Hematopoietic multipotent progenitor cell (in vitro differentiated cells): Measurements from ENCODE around the gene FAM53C. TPM values are rescaled to one million over a fixed set of nuclear protein-coding genes. Genes with fewer than 3 reads are reported as not detected.
A peak's percentile ranks its signal among the peaks of the same experiment; 100 is the strongest.

Experiments used
- DNase-seq, 3 donors: peaks; one replicate each; pipeline ENCODE4 v3.0.0-alpha.2; 2011 to 2015; ENCODE audit warnings: low read depth in 2 of 3, low spot score in 2 of 3
- total RNA-seq: library from RNA; depleted of rRNA; stranded (reverse); fragments of >200 nt; gene quantifications from one replicate; pipeline ENCODE4 v1.2.3, GENCODE V29; 2012

Gene FAM53C
- total RNA-seq, 1 donor: 69.7 TPM

DNA sequence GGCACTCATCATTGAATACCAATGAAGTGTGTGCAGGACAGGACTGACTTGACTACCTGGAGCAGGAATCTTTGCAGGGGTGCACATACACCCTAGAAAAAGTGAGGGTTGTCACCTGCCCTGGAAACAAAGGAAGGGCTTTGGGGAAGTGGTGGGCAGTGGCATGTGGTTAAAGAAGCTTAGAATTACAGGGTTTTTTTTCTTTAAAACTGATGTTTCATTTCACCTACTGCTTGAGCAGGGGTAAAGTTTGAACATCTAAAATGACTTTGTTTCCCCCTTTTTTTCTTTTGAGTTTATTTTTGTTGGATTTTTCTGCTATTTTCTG lies 12.5 kb downstream of the FAM53C start:
- DNase-seq: peak in 1 of 3 donors; percentile 43

DNA sequence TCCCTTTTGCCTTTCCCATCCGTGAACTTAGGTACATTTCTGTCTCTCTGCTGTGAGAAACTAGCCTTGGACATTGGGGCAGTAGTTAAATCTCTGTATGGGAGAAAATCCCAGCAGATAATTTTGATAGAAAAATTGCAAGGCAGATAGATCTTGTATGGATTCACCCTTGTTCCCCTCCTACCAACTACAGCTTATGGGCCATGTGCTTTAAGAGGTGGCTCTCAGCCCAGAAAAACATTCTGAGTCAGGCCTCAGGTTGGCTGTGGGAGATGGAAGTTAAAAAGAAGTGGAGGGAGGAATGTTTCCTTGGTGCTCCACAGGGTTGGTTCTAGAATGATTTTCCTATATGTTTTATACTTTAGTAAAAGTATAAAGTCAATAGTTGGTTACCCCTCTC lies 13.0 kb downstream of the FAM53C start:
- DNase-seq: no peak

DNA sequence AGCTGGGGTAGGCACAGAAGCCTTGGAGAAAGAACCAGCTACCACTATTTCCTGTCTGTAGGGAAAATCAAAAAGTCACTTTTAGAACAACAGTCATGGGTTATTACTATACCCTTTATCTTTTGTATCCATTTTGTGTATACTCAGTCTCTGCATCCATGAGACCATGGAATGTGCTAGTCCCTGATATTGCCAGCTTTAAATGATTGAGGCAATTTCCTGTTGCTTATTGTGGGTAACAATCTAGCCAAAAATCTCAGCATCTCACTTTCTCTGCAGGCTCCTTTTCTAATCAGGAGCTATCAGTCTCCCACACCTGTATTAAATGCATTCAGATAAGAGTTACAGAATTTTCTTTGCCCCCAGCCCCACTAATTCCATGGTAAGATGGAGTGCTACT lies 13.5 kb downstream of the FAM53C start:
- no peak for DNase-seq

DNA sequence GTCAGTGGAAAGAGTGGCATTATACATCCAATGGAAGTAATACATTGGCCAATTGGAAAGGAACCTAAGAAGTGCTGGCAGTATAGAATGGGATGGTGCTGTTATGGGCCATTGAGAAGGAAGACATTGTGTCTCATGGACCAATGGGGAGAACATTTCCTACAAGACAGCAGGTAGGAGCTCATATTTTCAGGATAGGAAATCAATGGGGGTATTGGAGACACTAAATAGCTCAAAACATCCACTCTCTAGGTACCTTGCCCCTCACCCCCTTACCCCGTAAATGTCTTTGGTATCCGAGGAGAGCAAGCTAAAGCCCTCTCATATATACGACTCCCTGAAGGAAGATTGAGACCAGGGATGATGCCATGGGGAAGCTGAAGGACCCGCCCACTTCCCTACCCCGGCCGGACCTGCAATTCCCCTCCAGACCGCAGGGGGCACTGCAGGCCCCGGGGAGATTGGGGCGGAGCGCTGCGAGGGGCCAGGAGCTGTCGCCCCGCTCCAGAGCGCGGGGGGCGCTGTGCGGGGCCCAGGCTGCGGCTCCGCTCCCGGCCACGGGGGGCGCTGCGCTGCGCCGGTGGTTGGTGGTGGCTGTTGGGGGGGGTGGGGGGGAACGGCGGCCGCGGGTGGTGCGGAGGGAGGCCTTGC lies 14.1 kb downstream of the FAM53C start, which contains the start of gene KDM3B:
Gene KDM3B, plus strand, starts transcription at position 615 of the 651 bp plus-strand sequence. CDS start 111 bp downstream, outside the sequence.
- peak; percentile 89 to 94 (median 89) for DNase-seq

DNA sequence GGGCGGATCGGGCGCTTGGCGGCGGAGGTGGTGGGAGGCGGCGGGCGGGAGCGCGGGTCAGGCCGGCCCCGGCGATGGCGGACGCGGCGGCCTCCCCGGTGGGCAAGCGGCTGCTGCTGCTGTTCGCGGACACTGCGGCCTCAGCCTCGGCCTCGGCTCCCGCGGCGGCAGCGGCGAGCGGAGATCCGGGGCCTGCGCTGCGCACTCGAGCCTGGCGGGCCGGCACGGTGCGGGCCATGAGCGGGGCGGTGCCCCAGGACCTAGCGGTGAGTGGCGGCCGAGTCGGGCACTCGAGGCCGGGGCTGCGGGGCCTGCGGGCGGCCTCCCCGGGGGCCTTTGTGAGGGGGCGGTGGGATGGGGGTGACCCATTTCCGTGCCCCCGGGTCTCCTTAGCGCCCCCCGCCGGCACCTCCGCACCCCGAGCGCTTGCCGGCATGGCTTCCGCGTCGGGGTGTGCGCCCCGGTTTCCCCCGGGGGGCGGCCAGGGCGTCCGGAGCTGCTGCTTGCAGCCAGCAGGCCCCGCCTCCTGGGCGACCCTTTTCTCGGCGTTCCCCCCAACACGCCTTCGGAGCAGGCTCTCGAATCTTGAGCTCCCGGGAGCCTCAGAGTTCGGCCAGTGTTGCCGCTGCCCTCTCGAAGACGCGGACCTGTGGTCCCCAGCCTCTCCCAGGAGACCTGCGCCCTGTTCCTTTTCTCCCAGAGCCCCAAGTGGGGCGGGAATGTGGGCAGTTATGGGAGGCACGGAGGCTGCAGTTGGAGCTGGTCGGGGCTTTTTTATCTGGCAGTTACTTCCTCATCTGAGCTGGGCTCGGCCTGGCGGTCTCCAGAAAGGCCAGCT lies 14.9 kb downstream of the FAM53C start:
- peak; percentile 58 to 80 (median 72) for DNase-seq

DNA sequence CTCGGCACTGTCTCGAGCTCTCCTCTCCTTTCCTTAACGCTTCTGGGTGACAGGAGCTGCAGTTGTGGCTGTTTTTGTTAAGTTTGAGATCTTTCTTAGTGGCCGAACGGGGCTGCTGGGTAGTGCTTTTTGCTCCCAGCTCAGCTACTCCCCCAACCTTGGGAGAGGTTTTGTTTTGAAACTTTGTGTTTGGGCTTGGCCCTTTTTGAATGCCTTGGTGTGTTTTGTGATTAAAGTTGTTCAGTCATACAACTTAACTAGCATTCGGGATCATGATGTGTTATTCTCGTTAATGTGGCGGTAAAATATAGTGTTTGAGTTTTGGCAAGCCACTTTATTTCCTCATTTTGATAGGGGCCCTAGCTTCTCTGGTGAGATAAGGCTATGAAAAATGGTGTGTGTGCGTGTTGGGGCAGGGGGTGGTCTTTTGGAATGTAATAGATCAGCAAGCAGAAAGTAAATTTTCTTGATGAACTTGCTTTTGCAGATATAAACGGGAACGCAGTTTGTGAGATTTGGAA lies 15.6 kb downstream of the FAM53C start:
- DNase-seq: peak in 1 of 3 donors; percentile 58

DNA sequence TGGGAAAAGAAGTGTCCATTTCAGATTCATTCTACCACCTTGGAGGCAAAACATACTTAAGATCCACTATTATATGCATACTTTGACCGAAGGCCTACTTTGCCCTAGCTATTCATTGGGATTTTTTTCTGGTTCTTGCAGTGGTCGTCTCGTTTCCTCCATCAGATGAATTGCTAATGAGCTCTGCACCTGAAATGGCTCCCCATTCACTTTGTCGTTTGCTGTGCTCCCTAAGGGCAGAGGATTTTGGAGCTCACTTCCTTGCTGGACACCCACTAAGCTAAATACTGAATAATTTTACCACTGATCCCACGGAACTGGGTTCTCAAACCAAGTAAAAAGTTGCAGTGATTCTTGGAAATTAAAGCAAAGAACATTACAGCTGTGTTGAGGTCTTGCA lies 16.3 kb downstream of the FAM53C start:
- no peak for DNase-seq

DNA sequence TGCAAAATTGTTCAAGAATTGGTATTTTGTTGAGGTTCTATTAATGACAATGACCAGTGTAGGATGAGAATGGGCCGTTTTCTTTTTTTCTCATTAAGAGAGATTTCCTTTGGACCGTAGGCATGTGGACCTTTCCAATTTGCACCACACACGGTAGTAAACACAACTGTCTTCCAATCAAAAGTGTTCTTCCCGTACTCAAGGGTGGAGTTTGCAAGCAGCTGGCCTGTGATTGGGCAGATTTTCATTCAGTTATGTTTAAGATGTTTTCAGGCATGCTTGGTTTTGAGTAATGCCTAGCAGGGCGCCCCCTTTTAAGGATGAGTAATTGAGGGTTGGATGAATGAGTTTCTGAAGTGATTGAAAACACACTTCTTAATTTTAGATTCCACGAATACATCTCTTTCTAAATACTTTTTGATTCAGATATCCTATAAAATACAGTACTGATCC lies 16.9 kb downstream of the FAM53C start:
- peak in 2 of 3 donors; percentile 70 to 78 for DNase-seq

DNA sequence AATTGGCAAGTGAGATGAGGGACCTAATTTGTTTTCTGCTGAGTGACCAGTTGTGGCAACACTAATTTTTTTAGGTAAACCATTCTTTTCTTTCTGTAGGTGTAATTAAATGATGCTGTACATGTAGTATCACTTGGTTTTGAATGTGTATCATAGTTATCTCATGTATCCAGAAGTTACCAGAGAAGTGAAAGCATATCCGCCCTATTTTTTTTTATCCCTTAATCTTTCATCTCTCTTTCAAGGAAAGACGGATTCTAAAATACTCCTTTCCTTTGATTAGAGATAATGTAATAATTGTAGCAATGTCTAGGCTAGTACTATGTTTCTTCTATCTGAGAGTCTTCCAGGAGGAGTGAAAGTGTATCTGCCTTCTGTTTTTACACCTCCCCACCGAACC lies 21.6 kb downstream of the FAM53C start:
- DNase-seq: no peak

DNA sequence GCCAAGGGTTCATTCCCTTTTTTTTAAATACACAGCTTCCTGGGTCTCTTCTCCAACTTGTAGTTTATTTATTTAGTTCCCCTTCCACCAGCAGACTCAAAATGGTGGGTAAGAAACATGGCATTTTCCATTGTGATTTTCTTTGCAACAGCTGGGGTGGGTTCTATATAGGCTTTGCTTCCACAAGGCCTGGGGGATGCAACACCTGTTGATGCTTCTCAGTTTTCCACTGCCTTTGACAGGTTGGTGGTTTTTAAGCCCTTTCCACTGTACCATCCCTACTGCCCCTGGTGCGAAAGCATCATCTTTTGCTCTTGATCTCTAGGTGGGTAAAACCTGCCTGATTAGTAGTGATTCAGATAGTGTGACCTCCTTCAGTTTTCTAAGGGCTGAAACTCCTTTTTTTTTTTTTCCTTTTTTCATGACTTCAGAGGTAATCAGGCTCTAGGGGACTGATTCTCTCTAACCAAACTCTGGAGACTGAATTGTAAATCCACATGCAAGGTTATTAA lies 22.9 kb downstream of the FAM53C start:
- DNase-seq: no peak

DNA sequence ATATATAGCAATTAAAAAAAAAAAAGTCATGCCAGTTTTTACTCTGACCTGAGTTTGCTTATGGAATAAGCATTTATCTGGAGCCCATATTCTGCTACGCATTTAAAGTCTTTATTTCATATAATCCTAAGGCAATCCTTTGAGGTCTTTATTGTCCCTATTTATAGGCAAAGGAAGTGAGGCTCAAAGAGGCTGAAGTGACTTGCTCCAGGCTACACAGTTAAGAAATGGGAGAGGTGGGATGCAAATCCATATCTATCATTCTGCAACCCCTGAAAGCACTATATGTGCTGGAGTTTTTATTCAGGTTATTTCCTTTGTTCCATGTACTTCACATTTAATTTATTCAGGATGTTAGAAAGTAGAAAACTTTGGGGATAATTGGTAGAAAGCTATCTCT lies 26.5 kb downstream of the FAM53C start:
- DNase-seq: no peak

DNA sequence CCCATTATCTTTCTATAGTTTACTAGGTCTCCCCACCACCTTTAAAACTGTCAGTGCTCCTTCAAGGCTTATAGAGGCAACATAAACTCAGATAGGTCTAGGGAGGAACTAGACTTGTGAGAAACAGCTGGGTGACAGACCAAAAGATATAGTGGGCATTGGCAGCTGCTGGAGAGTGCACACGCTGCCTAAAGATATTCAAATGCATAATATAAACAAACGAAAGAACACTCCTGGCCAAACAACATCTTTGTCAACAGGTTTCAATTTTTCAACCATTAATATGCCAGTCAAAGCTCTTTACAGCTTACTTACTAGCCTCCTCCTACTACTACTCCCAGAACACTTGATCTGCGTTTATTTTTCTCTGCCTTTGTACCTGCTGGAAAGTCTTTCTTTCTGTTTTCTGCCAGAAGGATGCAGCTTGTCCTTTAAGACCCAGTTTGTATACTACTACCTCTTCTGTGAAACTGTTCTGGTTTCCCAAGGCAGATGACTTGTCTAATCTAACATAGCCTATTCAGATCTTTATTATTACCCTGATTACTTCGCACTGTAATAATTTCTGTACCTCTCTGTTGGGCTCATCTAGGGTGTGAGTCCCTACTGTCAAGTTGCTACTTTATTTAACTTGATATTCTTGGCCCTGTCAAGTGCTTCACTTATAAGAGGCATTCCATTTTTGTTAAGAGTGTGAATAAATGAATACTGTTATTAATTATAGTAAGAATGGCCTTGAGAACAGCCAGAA lies 28.7 kb downstream of the FAM53C start:
- no peak for DNase-seq

DNA sequence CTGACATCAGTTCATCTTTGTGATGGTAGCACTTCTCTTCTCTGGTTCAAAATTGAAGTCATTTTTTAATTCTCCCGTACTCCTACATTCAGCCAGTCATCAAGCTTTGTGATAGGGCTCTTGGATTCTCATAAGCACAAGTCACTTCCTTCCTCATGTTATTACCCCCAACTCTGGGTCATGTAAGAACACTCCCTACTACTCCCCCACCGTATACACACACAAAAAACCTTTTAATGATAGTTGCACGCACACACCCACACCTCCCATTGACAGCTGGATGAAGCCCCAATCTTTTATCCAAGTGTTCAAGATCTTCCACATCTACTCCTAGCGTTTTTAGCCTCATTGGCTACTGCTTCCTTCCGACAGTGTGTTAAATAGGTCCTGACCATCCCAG lies 31.2 kb downstream of the FAM53C start:
- DNase-seq: peak in 2 of 3 donors; percentile 35 to 53

DNA sequence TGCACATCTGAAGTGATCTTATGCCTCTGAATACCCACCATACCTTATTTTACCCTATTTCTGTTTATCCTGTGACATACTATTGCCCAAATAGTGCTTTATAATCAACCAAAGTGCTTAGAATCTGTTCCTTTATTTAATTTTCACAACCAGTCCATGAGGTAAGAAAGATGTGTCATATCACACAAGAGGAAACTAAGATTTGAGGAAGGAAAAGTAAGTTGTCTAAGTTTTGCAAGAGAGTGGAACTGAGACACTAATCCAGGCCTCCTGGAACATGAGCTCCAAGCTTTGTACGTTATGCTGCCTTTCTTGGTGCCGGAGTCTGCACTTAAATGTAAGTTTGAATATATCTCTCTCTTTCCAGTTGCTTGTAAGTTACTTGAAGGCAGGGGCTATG lies 31.6 kb downstream of the FAM53C start:
- peak in 2 of 3 donors; percentile 35 to 45 for DNase-seq

DNA sequence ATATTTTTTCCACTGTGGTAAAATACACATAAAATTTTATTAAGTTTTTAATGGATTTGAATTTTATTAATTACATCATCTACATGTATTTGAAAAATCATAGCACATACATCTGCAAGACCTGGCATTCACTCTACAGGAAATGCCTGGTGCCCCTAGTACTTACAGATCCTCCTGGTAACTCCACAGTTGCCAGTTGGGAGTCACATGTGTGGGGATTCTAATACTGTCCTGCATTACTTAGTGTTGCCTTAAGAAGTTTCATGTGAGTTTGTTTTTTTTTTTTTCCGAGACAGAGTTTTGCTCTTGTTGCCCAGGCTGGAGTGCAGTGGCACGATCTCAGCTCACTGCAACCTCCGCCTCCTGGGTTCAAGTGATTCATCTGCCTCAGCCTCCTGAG lies 32.5 kb downstream of the FAM53C start:
- peak in 1 of 3 donors; percentile 40 for DNase-seq

DNA sequence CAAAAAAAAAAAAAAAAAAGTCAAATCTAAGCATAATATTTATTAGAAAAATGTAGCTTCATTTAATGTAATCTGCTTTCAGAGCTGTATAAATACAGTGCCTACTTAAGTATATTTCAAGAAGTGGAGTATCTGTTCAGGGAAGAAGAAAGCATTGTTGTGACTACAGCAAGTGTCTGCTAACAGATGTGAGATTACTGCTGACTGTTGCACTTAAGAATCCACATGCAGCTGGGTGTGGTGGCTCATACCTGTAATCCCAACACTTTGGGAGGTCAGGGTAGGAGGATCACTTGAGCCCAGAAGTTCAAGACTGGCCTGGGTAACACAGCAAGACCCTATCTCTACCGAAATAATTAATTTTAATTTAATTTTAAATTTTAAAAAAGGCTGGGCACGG lies 33.4 kb downstream of the FAM53C start:
- no peak for DNase-seq

DNA sequence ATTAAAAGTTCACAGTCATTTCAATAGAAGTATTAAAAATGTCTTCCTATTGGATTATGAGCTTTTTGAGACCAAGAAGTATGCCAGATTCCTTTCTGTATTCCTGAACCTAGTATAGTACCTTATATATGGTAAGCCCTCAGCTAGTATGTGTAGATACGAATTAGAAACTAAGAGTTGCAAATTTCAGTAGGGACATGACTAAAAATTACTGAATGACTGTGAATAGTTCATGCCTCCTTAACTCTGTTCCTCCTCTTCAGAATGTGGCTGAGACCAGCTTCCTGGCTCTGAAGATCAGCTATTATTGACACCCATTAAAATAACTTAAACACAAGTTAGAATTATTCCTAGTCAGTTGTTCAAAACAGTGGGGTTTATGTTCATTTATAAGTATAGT lies 34.2 kb downstream of the FAM53C start:
- no peak for DNase-seq

DNA sequence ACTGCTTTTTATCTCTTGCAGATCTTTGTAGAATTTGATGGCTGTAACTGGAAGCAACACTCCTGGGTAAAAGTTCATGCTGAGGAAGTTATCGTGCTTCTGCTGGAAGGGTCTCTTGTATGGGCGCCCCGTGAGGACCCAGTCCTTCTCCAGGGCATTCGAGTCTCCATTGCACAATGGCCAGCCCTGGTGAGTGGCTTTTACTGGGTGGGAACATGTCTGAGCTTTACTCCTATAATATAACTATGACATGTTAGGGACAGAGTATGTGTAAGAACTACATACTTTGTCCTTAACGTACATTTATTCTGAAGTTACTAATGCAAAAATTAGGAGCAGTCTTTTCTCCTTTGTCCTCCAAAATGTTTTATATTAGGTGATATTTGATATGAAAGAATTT lies 34.6 kb downstream of the FAM53C start:
- DNase-seq: no peak

DNA sequence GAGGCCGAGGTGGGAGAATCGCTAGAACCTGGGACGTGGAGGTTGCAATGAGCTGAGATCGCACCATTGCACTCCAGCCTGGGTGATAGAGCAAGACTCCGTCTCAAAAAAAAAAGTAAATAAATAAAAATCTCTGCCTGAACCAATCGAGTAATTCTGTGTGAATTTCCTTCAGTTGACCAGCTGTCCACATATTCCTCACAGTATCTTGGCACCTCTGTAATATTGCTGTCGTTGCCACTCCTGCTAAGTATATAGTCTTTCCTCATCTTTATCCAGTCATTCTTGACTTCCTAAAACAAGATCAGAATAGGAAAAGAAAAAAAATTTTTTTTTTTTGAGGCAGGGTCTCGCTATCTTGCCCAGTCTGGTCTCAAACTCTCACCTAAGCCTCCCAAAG lies 44.3 kb downstream of the FAM53C start:
- DNase-seq: no peak

DNA sequence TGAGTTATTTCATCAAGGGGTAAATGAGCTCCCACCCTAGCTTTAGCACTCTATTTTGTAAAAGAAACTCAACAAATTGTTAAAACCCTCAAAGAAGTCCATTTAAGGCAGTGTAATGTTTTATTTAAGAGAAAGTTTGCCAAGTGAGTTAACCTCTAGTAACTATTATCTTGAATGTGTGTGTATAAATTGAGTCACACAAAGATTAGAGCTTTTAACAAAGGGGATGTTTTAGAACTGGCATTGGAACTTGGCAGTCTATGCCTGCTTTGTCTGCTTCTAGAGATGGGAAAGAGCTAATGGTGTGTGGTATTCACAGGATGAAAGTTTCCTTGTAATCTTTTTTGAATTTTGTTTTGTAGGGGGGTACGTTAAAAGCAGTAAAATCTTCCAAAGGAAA lies 47.6 kb downstream of the FAM53C start:
- DNase-seq: no peak

DNA sequence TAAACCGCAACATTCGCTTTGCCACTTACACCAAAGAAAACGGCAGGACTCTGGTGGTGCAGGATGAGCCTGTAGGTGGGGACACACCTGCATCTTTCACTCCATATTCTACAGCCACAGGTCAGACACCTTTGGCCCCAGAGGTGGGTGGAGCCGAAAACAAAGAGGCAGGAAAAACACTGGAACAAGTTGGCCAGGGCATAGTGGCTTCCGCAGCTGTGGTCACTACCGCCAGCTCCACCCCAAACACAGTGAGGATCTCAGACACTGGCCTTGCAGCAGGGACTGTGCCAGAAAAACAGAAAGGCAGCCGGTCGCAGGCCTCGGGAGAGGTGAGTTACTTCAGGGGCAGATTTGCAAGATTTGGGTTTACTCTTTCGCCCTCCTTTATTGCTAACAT lies 48.2 kb downstream of the FAM53C start:
- no peak for DNase-seq
